GM20000 (cell line): ENCODE results near the gene SYNPO.

Experiments
- DNase-seq: peaks from one replicate; pipeline ENCODE4 v3.0.0; 2012; ENCODE audit warnings: low spot score
- CTCF ChIP-seq: IDR thresholded peaks from 2 replicates; pipeline ENCODE4 v1.5.1; 2012; ENCODE audit warnings: mild to moderate bottlenecking, control low read depth; ENCODE audit errors: extremely low read depth, missing control alignments

SYNPO gene

GRCh38 chr5:150638488-150639376, 1.7 kb upstream of the SYNPO start:
- no peak for DNase-seq
- TF ChIP-seq CTCF, result no peak

GRCh38 chr5:150639377-150639692, 1.1 kb upstream of the SYNPO start:
- no peak for DNase-seq
- TF ChIP-seq CTCF, result no peak

- TF ChIP-seq CTCF, result no peak
- no peak for DNase-seq
Measured at GRCh38 chr5:150639751-150640150, 709 bp upstream of the SYNPO start.

- TF ChIP-seq CTCF, result no peak
- DNase-seq, result no peak
Measured at GRCh38 chr5:150641006-150641570, 628 bp downstream of the SYNPO start.

- no peak for DNase-seq
- no peak for TF ChIP-seq CTCF
Measured at GRCh38 chr5:150641824-150642566, 1.5 kb downstream of the SYNPO start.

GRCh38 chr5:150642567-150642927, 2.1 kb downstream of the SYNPO start:
- no peak for DNase-seq
- TF ChIP-seq CTCF, result no peak
